ENCODE results near the gene MYO3B. TPM values are rescaled to one million over a fixed set of nuclear protein-coding genes. Genes with fewer than 3 reads are reported as not detected.

MYO3B gene
- total RNA-seq, 2 experiments from 2014 or later: not detected

DNA sequence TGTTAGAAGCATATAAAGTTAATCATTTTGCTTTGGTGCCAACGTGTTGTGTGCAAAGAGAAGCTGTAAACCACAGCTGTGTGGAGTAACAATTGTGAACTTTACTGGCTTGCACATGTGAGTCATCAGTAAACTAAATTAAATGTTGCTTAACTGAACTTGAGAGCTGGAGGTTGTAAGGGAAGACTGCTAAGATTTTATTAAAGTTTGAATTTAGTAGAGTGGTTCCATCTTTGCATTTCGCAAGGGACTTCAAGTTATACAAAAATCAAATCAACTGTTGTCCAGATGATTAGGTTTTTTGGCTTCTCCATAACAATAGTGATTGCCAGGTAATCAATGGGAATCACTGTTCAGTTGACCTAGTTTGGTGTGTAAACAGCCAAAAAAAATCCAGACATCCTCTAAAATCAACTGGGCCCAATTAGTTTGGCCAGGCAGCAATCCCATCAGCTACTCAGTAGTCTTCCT, 247.4 kb downstream of the MYO3B start:
- H2AFZ ChIP-seq (ENCODE audit: low read length): no peak overlapping the region
- ChIA-PET POLR2A (interaction anchor here (0.6 to 1.0 kb wide), 2 partner anchors 59 to 1090 kb away, joined by 3 read pairs; no protein-coding TSS in a partner anchor), CTCF (ENCODE audit: unreplicated experiment) (no interaction called here)
- H3K36me3 ChIP-seq (ENCODE audit: insufficient read depth, low read length): no peaks in the 10 kb centered on the region
- no peaks in the 10 kb centered on the region for H3K9me2 ChIP-seq (ENCODE audit: insufficient read depth, low read length)
- BruUV-seq (replicated peaks): no TSS peak
- no peak for DNase-seq (ENCODE audit: low spot score)
- H3K9me3 ChIP-seq (ENCODE audit: low read length): no peaks in the 10 kb centered on the region
- H3K27ac ChIP-seq (ENCODE audit: low read depth, low read length, poor library complexity, severe bottlenecking): no peak overlapping the region
- TF ChIP-seq, protein P1, sequence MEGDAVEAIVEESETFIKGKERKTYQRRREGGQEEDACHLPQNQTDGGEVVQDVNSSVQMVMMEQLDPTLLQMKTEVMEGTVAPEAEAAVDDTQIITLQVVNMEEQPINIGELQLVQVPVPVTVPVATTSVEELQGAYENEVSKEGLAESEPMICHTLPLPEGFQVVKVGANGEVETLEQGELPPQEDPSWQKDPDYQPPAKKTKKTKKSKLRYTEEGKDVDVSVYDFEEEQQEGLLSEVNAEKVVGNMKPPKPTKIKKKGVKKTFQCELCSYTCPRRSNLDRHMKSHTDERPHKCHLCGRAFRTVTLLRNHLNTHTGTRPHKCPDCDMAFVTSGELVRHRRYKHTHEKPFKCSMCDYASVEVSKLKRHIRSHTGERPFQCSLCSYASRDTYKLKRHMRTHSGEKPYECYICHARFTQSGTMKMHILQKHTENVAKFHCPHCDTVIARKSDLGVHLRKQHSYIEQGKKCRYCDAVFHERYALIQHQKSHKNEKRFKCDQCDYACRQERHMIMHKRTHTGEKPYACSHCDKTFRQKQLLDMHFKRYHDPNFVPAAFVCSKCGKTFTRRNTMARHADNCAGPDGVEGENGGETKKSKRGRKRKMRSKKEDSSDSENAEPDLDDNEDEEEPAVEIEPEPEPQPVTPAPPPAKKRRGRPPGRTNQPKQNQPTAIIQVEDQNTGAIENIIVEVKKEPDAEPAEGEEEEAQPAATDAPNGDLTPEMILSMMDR (conservative IDR thresholded peaks at IDR 0.05; ENCODE audit: low read length): no peak
- no peak for TF ChIP-seq EZH2phosphoT487 (IDR thresholded peaks at IDR 0.05; ENCODE audit: borderline replicate concordance, low read depth, low read length)
- no peaks in the 10 kb centered on the region for H3K79me2 ChIP-seq (ENCODE audit: insufficient read depth, low read depth, low read length)
- no peaks in the 10 kb centered on the region for H3K4me1 ChIP-seq (ENCODE audit: insufficient read depth, low read length, poor library complexity, severe bottlenecking)
- no peak overlapping the region for H3K4me3 ChIP-seq (ENCODE audit: low read depth, low read length, poor library complexity, severe bottlenecking)
- H3K4me2 ChIP-seq (ENCODE audit: low read length): no peak overlapping the region
- H4K20me1 ChIP-seq (ENCODE audit: insufficient read depth, low read length): no peaks in the 10 kb centered on the region
- intact Hi-C loops (cut with micrococcal nuclease; ENCODE audit: unreplicated experiment): no loop called here

DNA sequence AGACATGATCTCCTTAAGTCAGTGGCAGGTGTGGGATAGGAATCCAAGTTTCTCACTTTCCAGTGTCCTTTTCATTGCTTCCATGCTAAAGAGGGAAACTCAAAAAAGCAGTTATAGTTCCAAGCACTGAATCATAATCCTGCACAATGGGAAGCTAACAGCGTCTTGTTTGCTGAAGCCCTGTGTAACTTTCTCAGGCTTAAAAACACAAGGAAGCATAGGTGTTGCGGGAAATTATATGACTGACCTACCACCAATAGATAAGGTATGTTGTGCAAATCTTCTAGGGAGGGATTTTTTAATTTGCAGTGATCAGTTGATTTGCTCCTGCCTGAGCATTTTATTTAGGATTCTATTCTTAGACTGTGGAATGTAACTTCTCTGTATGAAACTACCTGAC, 250.9 kb downstream of the MYO3B start:
- H3K79me2 ChIP-seq (ENCODE audit: insufficient read depth, low read depth, low read length): no peaks in the 10 kb centered on the region
- H3K4me2 ChIP-seq (ENCODE audit: low read length): no peak overlapping the region
- H3K9me3 ChIP-seq (ENCODE audit: low read length): no peaks in the 10 kb centered on the region
- no peak for TF ChIP-seq EZH2phosphoT487 (IDR thresholded peaks at IDR 0.05; ENCODE audit: borderline replicate concordance, low read depth, low read length)
- TF ChIP-seq, protein P1 (conservative IDR thresholded peaks at IDR 0.05; ENCODE audit: low read length): no peak
- no peaks in the 10 kb centered on the region for H3K4me1 ChIP-seq (ENCODE audit: insufficient read depth, low read length, poor library complexity, severe bottlenecking)
- CTCF ChIA-PET (ENCODE audit: unreplicated experiment): no interaction called here
- no peaks in the 10 kb centered on the region for H3K9me2 ChIP-seq (ENCODE audit: insufficient read depth, low read length)
- no peak for DNase-seq (ENCODE audit: low spot score)
- no peaks in the 10 kb centered on the region for H4K20me1 ChIP-seq (ENCODE audit: insufficient read depth, low read length)
- no peak overlapping the region for H3K4me3 ChIP-seq (ENCODE audit: low read depth, low read length, poor library complexity, severe bottlenecking)
- intact Hi-C loops (cut with micrococcal nuclease; ENCODE audit: unreplicated experiment): no loop called here
- H3K36me3 ChIP-seq (ENCODE audit: insufficient read depth, low read length): no peaks in the 10 kb centered on the region
- BruUV-seq (replicated peaks): no TSS peak
- no peak overlapping the region for H2AFZ ChIP-seq (ENCODE audit: low read length)
- POLR2A ChIA-PET: no interaction called here
- no peak overlapping the region for H3K27ac ChIP-seq (ENCODE audit: low read depth, low read length, poor library complexity, severe bottlenecking)

DNA sequence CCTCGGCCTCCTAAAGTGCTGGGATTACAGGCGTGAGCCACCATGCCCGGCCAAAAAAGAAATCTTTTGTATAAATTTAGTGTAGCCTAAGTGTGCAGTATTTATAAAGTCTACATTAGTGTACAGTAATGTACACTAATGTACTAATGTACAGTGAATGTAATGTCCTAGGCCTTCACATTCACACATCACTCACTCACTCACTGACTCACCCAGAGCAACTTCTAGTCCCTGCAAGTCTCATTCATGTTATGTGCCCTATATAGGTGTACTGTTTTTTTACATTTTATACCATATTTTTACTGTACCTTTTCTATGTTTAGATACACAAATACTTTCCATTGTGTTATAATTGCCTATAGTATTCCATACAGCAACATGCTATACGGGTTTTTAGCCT, 254.9 kb downstream of the MYO3B start:
- H3K4me1 ChIP-seq (ENCODE audit: insufficient read depth, low read length, poor library complexity, severe bottlenecking): no peaks in the 10 kb centered on the region
- H3K9me2 ChIP-seq (ENCODE audit: insufficient read depth, low read length): no peaks in the 10 kb centered on the region
- no peaks in the 10 kb centered on the region for H3K79me2 ChIP-seq (ENCODE audit: insufficient read depth, low read depth, low read length)
- no peaks in the 10 kb centered on the region for H3K36me3 ChIP-seq (ENCODE audit: insufficient read depth, low read length)
- H3K27ac ChIP-seq (ENCODE audit: low read depth, low read length, poor library complexity, severe bottlenecking): no peak overlapping the region
- ChIA-PET POLR2A (interaction anchor here (0.6 kb wide), 1 partner anchor 9 kb away, joined by 3 read pairs; no protein-coding TSS in a partner anchor), CTCF (ENCODE audit: unreplicated experiment) (no interaction called here)
- H3K9me3 ChIP-seq (ENCODE audit: low read length): no peaks in the 10 kb centered on the region
- no TSS peak for BruUV-seq (replicated peaks)
- no peaks in the 10 kb centered on the region for H4K20me1 ChIP-seq (ENCODE audit: insufficient read depth, low read length)
- no peak overlapping the region for H2AFZ ChIP-seq (ENCODE audit: low read length)
- intact Hi-C loops (cut with micrococcal nuclease; ENCODE audit: unreplicated experiment): no loop called here
- no peak for DNase-seq (ENCODE audit: low spot score)
- H3K4me2 ChIP-seq (ENCODE audit: low read length): no peak overlapping the region
- H3K4me3 ChIP-seq (ENCODE audit: low read depth, low read length, poor library complexity, severe bottlenecking): no peak overlapping the region
- TF ChIP-seq, protein P1 (conservative IDR thresholded peaks at IDR 0.05; ENCODE audit: low read length): no peak
- no peak for TF ChIP-seq EZH2phosphoT487 (IDR thresholded peaks at IDR 0.05; ENCODE audit: borderline replicate concordance, low read depth, low read length)
